GM12878 (cell line): ENCODE results near the gene SLC43A1. TPM values are rescaled to one million over a fixed set of nuclear protein-coding genes. Genes with fewer than 3 reads are reported as not detected.

Experiments used
- ATAC-seq: fragments of 200-7000 bp; cut with Tn5 transposase; 3 replicates; pipeline ENCODE4 v1.9.1; 2020; ENCODE audit warnings: mild to moderate bottlenecking, moderate library complexity
- BruUV-seq: library from RNA; stranded (reverse); fragments of 400-500 nt; replicated peaks from 2 replicates; lab custom pipeline; 2021; lab: Mats Ljungman, UMichigan
- CTCF ChIA-PET: fragments of 300-600 bp; sonication (Branson Sonifier 250); formaldehyde crosslinking; extraction: SDS; loops from one replicate; lab custom pipeline; 2021; ENCODE audit warnings: inconsistent platforms; lab: Yijun Ruan, JAX
- POLR2A ChIA-PET: fragments of 350-600 bp; formaldehyde crosslinking; extraction: SDS; loops from one replicate; lab custom pipeline; 2021; ENCODE audit warnings: inconsistent platforms; lab: Charles Lee
- RAD21 ChIA-PET: fragments of 300-600 bp; sonication (Branson Sonifier 250); formaldehyde crosslinking; loops from one replicate; lab custom pipeline; 2023; ENCODE audit warnings: antibody characterized with exemption; ENCODE audit not compliant: unreplicated experiment; lab: Charles Lee
- SMC1A ChIA-PET: fragments of 300-600 bp; sonication (Branson Sonifier 250); formaldehyde crosslinking; loops from one replicate; lab custom pipeline; 2023; ENCODE audit not compliant: unreplicated experiment, uncharacterized antibody; lab: Charles Lee
- DNase-seq: peaks from one replicate; pipeline ENCODE4 v3.0.0-alpha.2; 2011; ENCODE audit warnings: low read depth, low spot score
- FAIRE-seq: peaks from 3 replicates; lab custom pipeline; 2011; peaks lifted over from hg19 to GRCh38; lab: Jason Lieb, UNC
- H2AFZ ChIP-seq: 2 replicates; pipeline ENCODE4 v1.6.0; 2011; ENCODE audit warnings: low read depth, low read length, control low read depth; ENCODE audit not compliant: control insufficient read depth
- H3K27ac ChIP-seq: 2 replicates; pipeline ENCODE4 v1.5.1; 2011; ENCODE audit warnings: control low read depth; ENCODE audit not compliant: control insufficient read depth, insufficient read depth
- H3K27me3 ChIP-seq, 2 experiments: replicated peaks in 1 of 2; 2 replicates each; pipeline versions ENCODE4 v1.6.0 to v1.6.1; 2011; ENCODE audit warnings: low read length in 1 of 2; ENCODE audit not compliant: control insufficient read depth in 2 of 2, insufficient read depth in 2 of 2
- H3K36me3 ChIP-seq, 2 experiments: 2 replicates each; pipeline ENCODE4 v1.5.1; 2011; ENCODE audit warnings: low read length in 1 of 2; ENCODE audit not compliant: control insufficient read depth in 2 of 2, insufficient read depth in 2 of 2
- H3K4me1 ChIP-seq: 2 replicates; pipeline ENCODE4 v1.6.1; 2011; ENCODE audit warnings: mild to moderate bottlenecking, low read length, moderate library complexity, mixed read lengths; ENCODE audit not compliant: control insufficient read depth, insufficient read depth
- H3K4me2 ChIP-seq: 2 replicates; pipeline ENCODE4 v1.6.0; 2011; ENCODE audit warnings: control low read depth; ENCODE audit not compliant: control insufficient read depth, insufficient read depth
- H3K4me3 ChIP-seq: fragments of 200-600 bp; sonication (generic); 2 replicates; pipeline ENCODE4 v1.5.1; 2016
- H3K79me2 ChIP-seq: 2 replicates; pipeline ENCODE4 v1.6.0; 2011; ENCODE audit warnings: low read length; ENCODE audit not compliant: control insufficient read depth, insufficient read depth
- H3K9ac ChIP-seq: 2 replicates; pipeline ENCODE4 v1.8.0; 2011; ENCODE audit warnings: low read length, control low read depth, mixed read lengths; ENCODE audit not compliant: control insufficient read depth, insufficient read depth
- H3K9me3 ChIP-seq: replicated peaks from 3 replicates; pipeline ENCODE4 v1.5.1; 2011; ENCODE audit warnings: mild to moderate bottlenecking, low read length; ENCODE audit not compliant: control insufficient read depth, insufficient read depth
- H4K20me1 ChIP-seq: 2 replicates; pipeline ENCODE4 v1.6.0; 2011; ENCODE audit not compliant: control insufficient read depth, insufficient read depth
- MYB ChIP-seq: fragments of 150-350 bp; IDR thresholded peaks from 2 replicates; pipeline ENCODE4 v1.6.1; 2014; ENCODE audit warnings: mild to moderate bottlenecking, low read depth, low read length, borderline replicate concordance
- NR2C2 ChIP-seq: IDR thresholded peaks from 2 replicates; pipeline ENCODE4 v1.6.1; 2011; ENCODE audit warnings: borderline replicate concordance, low read depth; ENCODE audit not compliant: control insufficient read depth, insufficient read length
- POLR2AphosphoS2 ChIP-seq: IDR thresholded peaks from 2 replicates; pipeline ENCODE4 v1.6.1; 2011; ENCODE audit warnings: low read depth, mild to moderate bottlenecking, low read length, improper control_type of control experiment, moderate library complexity
- RAD51 ChIP-seq: fragments of 450-650 bp; IDR thresholded peaks from 2 replicates; pipeline ENCODE4 v1.6.1; 2016; ENCODE audit warnings: moderate library complexity, mild to moderate bottlenecking, inconsistent platforms
- RCOR1 ChIP-seq: conservative IDR thresholded peaks from 2 replicates; pipeline ENCODE4 v1.6.1; 2012; ENCODE audit warnings: low read depth, low read length, improper control_type of control experiment
- SPI1 ChIP-seq: IDR thresholded peaks from 2 replicates; pipeline ENCODE4 v1.6.1; 2011; ENCODE audit warnings: low read depth, mild to moderate bottlenecking, low read length, moderate library complexity, borderline replicate concordance; ENCODE audit not compliant: insufficient read depth
- STAT1 ChIP-seq: fragments of 450-650 bp; conservative IDR thresholded peaks from 2 replicates; pipeline ENCODE4 v1.6.1; 2014; ENCODE audit warnings: antibody characterized with exemption, mild to moderate bottlenecking
- WGBS: methylation state at CpG from one replicate; pipeline ENCODE4 v1.1.6; 2016; ENCODE audit warnings: low lambda C conversion rate; ENCODE audit not compliant: insufficient replicate concordance, insufficient coverage; ENCODE audit errors: missing lambda C conversion rate; 5-methylcytosine and 5-hydroxymethylcytosine counted together
- in situ Hi-C: fragments of 300-500 bp; cut with MboI; formaldehyde crosslinking; loops from 9 replicates; pipeline ENCODE4 v1.14.3; 2018; ENCODE audit warnings: mixed read lengths
- intact Hi-C: fragments of 100-400 bp; cut with micrococcal nuclease; formaldehyde crosslinking; loops from one replicate; pipeline ENCODE4 v1.14.2; 2022; ENCODE audit not compliant: unreplicated experiment
- polyA plus RNA-seq, 11 experiments: library from polyadenylated mRNA; depleted of rRNA in 4 of 11; unstranded in 6 of 11; stranded (reverse) in 5 of 11; fragments of >200 nt; fragmentation: Nextera tagmentation in 4 of 11; fragmentation: Illumina TruSeq in 1 of 11; extraction: Ambion mirVana in 4 of 11; extraction: Trizol in 1 of 11; gene quantifications; 1 replicate in 1 of 11; 2 replicates in 10 of 11; pipeline versions ENCODE4 v1.2.1 to v1.2.3, GENCODE V29; 2011 to 2016; ENCODE audit warnings: inconsistent platforms in 2 of 11, missing spikeins in 2 of 11, low read depth in 1 of 11
- total RNA-seq, 4 experiments: library from RNA; depleted of rRNA in 3 of 4; stranded (reverse); fragments of >200 nt in 3 of 4; fragmentation: Illumina TruSeq in 1 of 4; extraction: Trizol in 1 of 4; gene quantifications; 2 replicates each; pipeline versions ENCODE4 v1.2.1 to v1.2.3, GENCODE V29; 2013 to 2021
- TF ChIP-seq, protein P1 (sequence below): IDR thresholded peaks from 2 replicates; pipeline ENCODE4 v1.6.1; 2011; ENCODE audit warnings: borderline replicate concordance, low read depth, mild to moderate bottlenecking, moderate library complexity, low read length; ENCODE audit not compliant: insufficient read depth, poor library complexity, severe bottlenecking
- TF ChIP-seq, protein P2 (sequence below): IDR thresholded peaks from 2 replicates; pipeline ENCODE4 v1.6.1; 2012; ENCODE audit warnings: improper control_type of control experiment, low read depth, low read length; ENCODE audit not compliant: insufficient replicate concordance

SLC43A1 gene
- total and polyA plus RNA-seq, 10 of the 15 experiments (the other 5 are each of a cell fraction or from before 2014, with no cell fraction given): 1.0 to 17.8 (median 12.6) TPM

GRCh38 chr11:57493507-57494503 lies 21.7 kb downstream of the SLC43A1 start (continued):
- TF ChIP-seq, protein P1, sequence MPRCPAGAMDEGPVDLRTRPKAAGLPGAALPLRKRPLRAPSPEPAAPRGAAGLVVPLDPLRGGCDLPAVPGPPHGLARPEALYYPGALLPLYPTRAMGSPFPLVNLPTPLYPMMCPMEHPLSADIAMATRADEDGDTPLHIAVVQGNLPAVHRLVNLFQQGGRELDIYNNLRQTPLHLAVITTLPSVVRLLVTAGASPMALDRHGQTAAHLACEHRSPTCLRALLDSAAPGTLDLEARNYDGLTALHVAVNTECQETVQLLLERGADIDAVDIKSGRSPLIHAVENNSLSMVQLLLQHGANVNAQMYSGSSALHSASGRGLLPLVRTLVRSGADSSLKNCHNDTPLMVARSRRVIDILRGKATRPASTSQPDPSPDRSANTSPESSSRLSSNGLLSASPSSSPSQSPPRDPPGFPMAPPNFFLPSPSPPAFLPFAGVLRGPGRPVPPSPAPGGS: no peak
- TF ChIP-seq, all 136 proteins: peak for 9

DNA sequence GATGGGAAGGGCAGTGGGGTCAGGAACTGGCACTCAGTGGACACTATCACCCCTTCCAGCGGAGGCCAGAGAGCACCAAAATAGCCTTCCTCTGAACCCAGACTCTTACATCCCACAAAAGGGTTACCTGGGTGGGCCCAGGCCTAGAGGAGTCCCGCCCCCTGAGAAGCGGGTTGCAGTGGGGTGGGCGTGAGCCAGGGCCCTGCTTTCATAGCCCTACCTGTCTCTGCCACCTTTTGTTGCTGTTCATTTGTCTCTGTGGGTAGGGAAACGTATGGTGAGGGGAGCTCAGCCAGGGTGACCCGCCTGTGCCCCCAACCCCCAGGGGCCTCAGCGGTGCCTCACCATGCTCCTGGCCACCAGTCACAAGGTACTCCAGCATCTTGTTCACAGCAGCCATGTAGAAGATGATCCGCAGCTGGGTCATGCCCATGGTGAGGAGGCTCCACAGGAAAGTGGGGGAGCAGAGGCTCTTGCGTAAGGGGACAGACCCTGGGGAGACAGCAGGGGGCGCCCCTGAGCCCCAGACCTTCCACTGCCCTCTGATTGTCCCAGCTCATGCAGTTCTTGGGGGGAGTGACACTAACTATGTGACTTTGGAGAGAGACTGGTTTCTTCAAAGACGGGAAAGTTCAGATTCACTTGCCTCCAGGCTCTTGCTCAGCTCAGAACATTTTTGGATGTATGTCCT lies 24.0 kb downstream of the SLC43A1 start:
- peaks cover 3 to 5% of the 10 kb centered on the region in 2 experiments for H3K36me3 ChIP-seq
- in situ Hi-C loops (loop anchor here (5.0 to 25.0 kb wide), 3 partner anchors 36 to 654 kb away; no protein-coding TSS in a partner anchor), intact Hi-C loops (loop anchor here (2.0 kb wide), 1 partner anchor 153 kb away; no protein-coding TSS in a partner anchor)
- ChIA-PET RAD21 (interaction anchor here (1.3 to 4.8 kb wide), 5 partner anchors 25 to 155 kb away, joined by 3 to 133 read pairs (median 12); partner anchors contain the start of genes SLC43A1 and TIMM10), CTCF (interaction anchor here (0.6 to 11.8 kb wide), 18 partner anchors 8 to 175 kb away, joined by 3 to 396 read pairs (median 8); partner anchors contain the start of genes RTN4RL2, SLC43A1, SMTNL1 and TIMM10), POLR2A (no interaction called here), SMC1A (interaction anchor here (1.0 to 7.5 kb wide), 4 partner anchors 8 to 149 kb away, joined by 3 to 130 read pairs (median 29); partner anchors contain the start of genes SLC43A1 and TIMM10)
- no peak overlapping the region for H3K4me3 ChIP-seq
- no peak overlapping the region for H3K9ac ChIP-seq
- FAIRE-seq (no peak), ATAC-seq (peak; percentile 89), DNase-seq (no peak)
- H3K4me2 ChIP-seq: no peak overlapping the region
- H3K79me2 ChIP-seq: no peaks in the 10 kb centered on the region
- no peak overlapping the region for H3K27ac ChIP-seq
- BruUV-seq: no TSS peak
- H3K27me3 ChIP-seq: no peaks in the 10 kb centered on the region
- no peaks in the 10 kb centered on the region for H3K4me1 ChIP-seq
- H3K9me3 ChIP-seq: no peaks in the 10 kb centered on the region
- no peaks in the 10 kb centered on the region for H4K20me1 ChIP-seq
- WGBS: 84% methylated on average over 11 of the region's 11 CpGs
- H2AFZ ChIP-seq: no peak overlapping the region
- TF ChIP-seq, protein P1: no peak
- TF ChIP-seq SPI1 (no peak), STAT1 (no peak), RCOR1 (no peak), POLR2AphosphoS2 (no peak), RAD51 (no peak), MYB (no peak), NR2C2 (no peak)
- TF ChIP-seq, protein P2, sequence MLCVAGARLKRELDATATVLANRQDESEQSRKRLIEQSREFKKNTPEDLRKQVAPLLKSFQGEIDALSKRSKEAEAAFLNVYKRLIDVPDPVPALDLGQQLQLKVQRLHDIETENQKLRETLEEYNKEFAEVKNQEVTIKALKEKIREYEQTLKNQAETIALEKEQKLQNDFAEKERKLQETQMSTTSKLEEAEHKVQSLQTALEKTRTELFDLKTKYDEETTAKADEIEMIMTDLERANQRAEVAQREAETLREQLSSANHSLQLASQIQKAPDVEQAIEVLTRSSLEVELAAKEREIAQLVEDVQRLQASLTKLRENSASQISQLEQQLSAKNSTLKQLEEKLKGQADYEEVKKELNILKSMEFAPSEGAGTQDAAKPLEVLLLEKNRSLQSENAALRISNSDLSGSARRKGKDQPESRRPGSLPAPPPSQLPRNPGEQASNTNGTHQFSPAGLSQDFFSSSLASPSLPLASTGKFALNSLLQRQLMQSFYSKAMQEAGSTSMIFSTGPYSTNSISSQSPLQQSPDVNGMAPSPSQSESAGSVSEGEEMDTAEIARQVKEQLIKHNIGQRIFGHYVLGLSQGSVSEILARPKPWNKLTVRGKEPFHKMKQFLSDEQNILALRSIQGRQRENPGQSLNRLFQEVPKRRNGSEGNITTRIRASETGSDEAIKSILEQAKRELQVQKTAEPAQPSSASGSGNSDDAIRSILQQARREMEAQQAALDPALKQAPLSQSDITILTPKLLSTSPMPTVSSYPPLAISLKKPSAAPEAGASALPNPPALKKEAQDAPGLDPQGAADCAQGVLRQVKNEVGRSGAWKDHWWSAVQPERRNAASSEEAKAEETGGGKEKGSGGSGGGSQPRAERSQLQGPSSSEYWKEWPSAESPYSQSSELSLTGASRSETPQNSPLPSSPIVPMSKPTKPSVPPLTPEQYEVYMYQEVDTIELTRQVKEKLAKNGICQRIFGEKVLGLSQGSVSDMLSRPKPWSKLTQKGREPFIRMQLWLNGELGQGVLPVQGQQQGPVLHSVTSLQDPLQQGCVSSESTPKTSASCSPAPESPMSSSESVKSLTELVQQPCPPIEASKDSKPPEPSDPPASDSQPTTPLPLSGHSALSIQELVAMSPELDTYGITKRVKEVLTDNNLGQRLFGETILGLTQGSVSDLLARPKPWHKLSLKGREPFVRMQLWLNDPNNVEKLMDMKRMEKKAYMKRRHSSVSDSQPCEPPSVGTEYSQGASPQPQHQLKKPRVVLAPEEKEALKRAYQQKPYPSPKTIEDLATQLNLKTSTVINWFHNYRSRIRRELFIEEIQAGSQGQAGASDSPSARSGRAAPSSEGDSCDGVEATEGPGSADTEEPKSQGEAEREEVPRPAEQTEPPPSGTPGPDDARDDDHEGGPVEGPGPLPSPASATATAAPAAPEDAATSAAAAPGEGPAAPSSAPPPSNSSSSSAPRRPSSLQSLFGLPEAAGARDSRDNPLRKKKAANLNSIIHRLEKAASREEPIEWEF: no peak
